Measurements from ENCODE around the gene DENND6B.
"Not testable (repeated sequence)": the region's sequence is repeated elsewhere in the genome, so short reads cannot be mapped to it uniquely, and the experiment has no call there.

DENND6B gene, protein sequence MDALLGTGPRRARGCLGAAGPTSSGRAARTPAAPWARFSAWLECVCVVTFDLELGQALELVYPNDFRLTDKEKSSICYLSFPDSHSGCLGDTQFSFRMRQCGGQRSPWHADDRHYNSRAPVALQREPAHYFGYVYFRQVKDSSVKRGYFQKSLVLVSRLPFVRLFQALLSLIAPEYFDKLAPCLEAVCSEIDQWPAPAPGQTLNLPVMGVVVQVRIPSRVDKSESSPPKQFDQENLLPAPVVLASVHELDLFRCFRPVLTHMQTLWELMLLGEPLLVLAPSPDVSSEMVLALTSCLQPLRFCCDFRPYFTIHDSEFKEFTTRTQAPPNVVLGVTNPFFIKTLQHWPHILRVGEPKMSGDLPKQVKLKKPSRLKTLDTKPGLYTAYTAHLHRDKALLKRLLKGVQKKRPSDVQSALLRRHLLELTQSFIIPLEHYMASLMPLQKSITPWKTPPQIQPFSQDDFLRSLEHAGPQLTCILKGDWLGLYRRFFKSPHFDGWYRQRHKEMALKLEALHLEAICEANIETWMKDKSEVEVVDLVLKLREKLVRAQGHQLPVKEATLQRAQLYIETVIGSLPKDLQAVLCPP

DNA sequence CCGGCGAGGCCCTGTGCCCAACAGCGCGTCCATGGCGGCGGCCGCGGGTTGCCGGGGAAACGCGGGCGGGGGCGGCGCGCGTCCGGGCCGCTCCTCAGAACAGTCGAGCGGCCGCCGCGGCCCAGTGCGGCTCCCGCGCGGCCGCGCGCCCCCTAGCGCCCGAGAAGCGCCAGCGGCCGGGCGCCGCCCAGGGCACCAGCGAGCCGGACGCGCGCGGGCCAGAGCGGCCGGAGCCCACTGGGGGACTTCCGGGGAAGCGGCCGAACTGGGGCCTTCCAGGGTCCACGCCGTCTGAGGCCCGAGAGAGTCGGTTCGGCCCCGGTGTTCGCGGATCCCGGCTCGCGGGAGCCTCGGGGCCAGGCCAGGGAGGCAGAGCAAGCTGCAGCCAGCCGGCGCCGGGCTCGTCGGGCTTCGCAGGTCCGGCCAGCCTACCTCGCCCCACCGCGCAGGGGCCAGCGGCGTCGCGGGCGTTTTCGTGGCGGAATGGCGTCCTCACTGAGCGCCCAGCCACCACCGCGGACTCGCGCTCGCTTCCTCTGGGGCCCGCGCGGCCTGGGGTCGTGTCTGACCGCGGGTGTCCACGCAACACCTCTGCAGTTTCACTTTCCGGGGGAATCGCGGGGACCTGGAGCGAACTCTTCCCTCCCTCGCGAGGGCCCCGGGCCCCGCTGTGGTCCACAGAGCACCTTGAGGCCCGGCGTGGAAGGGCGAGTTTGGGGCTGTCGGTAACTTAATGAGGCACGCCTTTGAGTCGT lies at the start of gene DENND6B:
DENND6B (minus strand) TSS at position 57 of the 755 bp plus-strand sequence; CDS start at position 33, 24 bp downstream.
- DNase-seq (ENCODE audit: low read depth): peak; percentile 74
- peak within 1 kb of the TSS; percentile 68 for H3K4me3 ChIP-seq (ENCODE audit: low read length)
- TF ChIP-seq, protein P1, sequence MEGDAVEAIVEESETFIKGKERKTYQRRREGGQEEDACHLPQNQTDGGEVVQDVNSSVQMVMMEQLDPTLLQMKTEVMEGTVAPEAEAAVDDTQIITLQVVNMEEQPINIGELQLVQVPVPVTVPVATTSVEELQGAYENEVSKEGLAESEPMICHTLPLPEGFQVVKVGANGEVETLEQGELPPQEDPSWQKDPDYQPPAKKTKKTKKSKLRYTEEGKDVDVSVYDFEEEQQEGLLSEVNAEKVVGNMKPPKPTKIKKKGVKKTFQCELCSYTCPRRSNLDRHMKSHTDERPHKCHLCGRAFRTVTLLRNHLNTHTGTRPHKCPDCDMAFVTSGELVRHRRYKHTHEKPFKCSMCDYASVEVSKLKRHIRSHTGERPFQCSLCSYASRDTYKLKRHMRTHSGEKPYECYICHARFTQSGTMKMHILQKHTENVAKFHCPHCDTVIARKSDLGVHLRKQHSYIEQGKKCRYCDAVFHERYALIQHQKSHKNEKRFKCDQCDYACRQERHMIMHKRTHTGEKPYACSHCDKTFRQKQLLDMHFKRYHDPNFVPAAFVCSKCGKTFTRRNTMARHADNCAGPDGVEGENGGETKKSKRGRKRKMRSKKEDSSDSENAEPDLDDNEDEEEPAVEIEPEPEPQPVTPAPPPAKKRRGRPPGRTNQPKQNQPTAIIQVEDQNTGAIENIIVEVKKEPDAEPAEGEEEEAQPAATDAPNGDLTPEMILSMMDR (conservative IDR thresholded peaks at IDR 0.05; ENCODE audit: low read length): no peak

DNA sequence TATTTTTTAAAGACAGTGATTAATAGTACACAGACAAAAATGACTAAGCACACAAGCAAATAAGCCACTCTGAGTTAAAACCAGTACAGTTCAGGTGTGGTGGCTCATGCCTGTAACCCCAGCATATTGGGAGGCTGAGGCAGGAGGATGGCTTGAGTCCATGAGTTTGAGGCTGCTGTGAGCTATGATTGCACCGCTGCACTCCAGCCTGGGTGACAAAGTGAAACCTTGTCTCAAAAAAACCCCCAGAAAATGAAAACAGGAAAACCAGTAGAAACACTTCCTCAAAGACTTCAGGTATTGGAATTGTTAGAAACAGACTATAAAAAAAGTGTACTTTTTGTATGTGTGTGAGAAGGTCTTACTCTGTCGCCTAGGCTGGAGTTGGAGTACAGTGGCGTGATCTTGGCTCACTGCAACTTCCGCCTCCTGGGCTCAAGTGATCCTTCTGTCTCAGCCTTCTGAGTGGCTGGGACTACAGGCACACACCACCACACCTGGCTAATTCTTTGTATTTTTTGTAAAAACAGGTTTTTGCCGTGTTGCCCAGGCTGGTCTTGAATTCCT lies 49.4 kb upstream of the DENND6B start:
- DNase-seq (ENCODE audit: low read depth): no peak
- TF ChIP-seq, protein P1 (conservative IDR thresholded peaks at IDR 0.05; ENCODE audit: low read length): no peak
- H3K4me3 ChIP-seq (ENCODE audit: low read length): no peak overlapping the region

- TF ChIP-seq, protein P1 (conservative IDR thresholded peaks at IDR 0.05; ENCODE audit: low read length): no peak
- DNase-seq (ENCODE audit: low read depth): no peak
- H3K4me3 ChIP-seq (ENCODE audit: low read length): no peak overlapping the region
Measured at GRCh38 chr22:50371101-50371648, 44.4 kb upstream of the DENND6B start.

GRCh38 chr22:50367778-50368500 lies 41.1 kb upstream of the DENND6B start:
- DNase-seq (ENCODE audit: low read depth): no peak
- H3K4me3 ChIP-seq (ENCODE audit: low read length): no peak overlapping the region
- TF ChIP-seq, protein P1 (conservative IDR thresholded peaks at IDR 0.05; ENCODE audit: low read length): no peak

- H3K4me3 ChIP-seq (ENCODE audit: low read length); DNase-seq (ENCODE audit: low read depth): not testable (repeated sequence)
Measured at GRCh38 chr22:50363803-50364194, 37.0 kb upstream of the DENND6B start.

GRCh38 chr22:50363166-50363802 lies 36.5 kb upstream of the DENND6B start:
- H3K4me3 ChIP-seq (ENCODE audit: low read length): no peak overlapping the region
- TF ChIP-seq, protein P1 (conservative IDR thresholded peaks at IDR 0.05; ENCODE audit: low read length): no peak
- DNase-seq (ENCODE audit: low read depth): no peak

All from AG10803 (cell line).